ENCODE measurements around the gene ACAP1. TPM values are rescaled to one million over a fixed set of nuclear protein-coding genes. Genes with fewer than 3 reads are reported as not detected.
"Not testable (repeated sequence)": the region's sequence is repeated elsewhere in the genome, so short reads cannot be mapped to it uniquely, and the experiment has no call there.

The ACAP1 gene
- total RNA-seq, 2 donors from 2014 or later: 0.99 to 2.1 TPM

DNA sequence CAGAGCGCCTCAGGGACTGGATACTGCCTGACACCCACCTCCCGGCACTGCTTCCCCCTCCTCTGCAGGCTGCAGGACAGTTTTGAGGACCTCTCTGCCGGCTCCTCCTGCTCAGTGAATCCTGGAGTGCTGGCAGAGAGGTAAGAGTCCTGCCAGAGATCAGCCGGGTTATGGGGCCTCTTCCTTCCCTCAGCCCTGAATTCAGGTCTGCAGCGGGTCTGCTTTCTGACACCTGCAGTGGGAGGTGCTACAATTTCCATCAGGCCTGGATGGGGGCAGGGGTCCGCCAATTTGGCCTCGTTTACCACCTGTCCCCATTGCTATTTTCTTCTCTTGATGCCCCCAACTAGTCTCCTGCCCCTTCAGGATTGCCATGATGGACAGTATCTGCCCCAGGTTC lies 4.2 kb upstream of the ACAP1 start:
- H3K4me3 ChIP-seq: no peak overlapping the region

DNA sequence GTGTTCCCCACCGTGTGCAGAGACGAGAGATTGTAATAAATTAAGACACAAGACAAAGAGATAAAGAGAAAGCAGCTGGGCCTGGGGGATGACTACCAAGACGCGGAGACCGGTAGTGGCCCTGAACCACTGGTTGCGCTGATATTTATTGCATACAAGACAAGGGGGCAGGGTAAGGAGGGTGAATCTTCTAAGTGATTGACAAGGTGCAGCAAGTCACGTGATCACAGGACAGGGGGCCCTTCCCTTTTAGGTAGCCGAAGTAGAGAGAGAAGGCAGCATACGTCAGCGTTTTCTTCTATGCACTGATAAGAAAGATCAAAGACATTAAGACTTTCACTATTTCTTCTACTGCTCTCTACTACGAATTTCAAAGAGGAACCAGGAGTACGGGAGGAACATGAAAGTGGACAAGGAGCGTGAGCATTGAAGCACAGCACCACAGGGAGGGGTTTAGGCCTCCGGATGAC lies 3.7 kb upstream of the ACAP1 start:
- ATAC-seq; DNase-seq; intact Hi-C loops (cut with DNase I); H3K4me3 ChIP-seq; H3K9me3 ChIP-seq; H3K36me3 ChIP-seq (replicated peaks in 1 of 2; ENCODE audit: insufficient read depth in 1 of 2, low read depth in 2 of 2); H3K27me3 ChIP-seq; H3K27ac ChIP-seq: not testable (repeated sequence)
- H3K4me1 ChIP-seq: peaks cover 23% of the 10 kb centered on the region
- 44 to 45% methylated on average over 14 of the region's 14 CpGs for WGBS, 2 donors

More for the DNA sequence above, 4.2 kb upstream of the ACAP1 start:
- Histone ChIP-seq H3K36me3 (replicated peaks in 1 of 2; ENCODE audit: insufficient read depth in 1 of 2, low read depth in 2 of 2) (no peaks in the 10 kb centered on the region), H3K27ac (no peak overlapping the region), H3K27me3 (no peaks in the 10 kb centered on the region), H3K4me1 (peaks cover 25% of the 10 kb centered on the region), H3K9me3 (no peaks in the 10 kb centered on the region)
- DNase-seq (no peak), ATAC-seq (no peak)
- WGBS, 2 donors: 34 to 42% methylated on average over 7 of the region's 7 CpGs
- intact Hi-C loops (cut with DNase I): no loop called here
- TF ChIP-seq, protein P1, sequence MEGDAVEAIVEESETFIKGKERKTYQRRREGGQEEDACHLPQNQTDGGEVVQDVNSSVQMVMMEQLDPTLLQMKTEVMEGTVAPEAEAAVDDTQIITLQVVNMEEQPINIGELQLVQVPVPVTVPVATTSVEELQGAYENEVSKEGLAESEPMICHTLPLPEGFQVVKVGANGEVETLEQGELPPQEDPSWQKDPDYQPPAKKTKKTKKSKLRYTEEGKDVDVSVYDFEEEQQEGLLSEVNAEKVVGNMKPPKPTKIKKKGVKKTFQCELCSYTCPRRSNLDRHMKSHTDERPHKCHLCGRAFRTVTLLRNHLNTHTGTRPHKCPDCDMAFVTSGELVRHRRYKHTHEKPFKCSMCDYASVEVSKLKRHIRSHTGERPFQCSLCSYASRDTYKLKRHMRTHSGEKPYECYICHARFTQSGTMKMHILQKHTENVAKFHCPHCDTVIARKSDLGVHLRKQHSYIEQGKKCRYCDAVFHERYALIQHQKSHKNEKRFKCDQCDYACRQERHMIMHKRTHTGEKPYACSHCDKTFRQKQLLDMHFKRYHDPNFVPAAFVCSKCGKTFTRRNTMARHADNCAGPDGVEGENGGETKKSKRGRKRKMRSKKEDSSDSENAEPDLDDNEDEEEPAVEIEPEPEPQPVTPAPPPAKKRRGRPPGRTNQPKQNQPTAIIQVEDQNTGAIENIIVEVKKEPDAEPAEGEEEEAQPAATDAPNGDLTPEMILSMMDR (IDR thresholded peaks at IDR 0.05): no peak

DNA sequence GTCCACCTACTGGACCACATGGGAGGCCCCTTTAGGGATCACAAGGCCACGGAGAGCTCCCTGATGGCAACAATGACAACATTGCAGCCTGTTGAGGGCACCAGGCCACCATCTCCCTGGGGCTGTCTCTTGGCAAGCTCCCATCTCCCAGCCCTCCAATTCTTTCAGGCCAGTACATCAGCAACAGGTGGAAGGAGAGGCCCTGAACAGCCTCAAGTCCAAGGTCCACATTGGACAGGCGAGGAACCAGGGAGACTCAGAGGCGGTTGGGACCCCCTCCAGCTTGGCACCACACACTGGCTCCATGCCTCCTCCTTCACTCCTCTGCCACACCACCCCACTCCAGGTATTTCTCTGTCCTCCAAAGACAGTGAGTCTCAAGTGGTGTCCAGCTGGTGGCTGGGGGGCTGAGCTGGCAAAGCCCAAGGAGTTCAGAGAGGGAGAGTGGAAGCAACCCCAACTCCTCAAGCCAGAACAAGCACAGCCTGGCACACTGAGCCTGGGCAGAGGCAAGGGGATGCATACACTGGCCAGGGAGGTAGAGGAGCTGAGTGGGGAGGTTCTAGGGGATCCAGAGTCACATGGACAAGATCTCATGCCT lies 1.3 kb upstream of the ACAP1 start:
- 63 to 70% methylated on average over 3 of the region's 3 CpGs for whole genome bisulfite sequencing, 2 donors
- TF ChIP-seq, protein P1 (IDR thresholded peaks at IDR 0.05): no peak
- TF ChIP-seq POLR2A (IDR thresholded peaks at IDR 0.05): no peak
- Histone ChIP-seq H3K4me1 (peaks cover 9% of the 10 kb centered on the region), H3K9me3 (no peaks in the 10 kb centered on the region), H3K36me3 (replicated peaks in 1 of 2; ENCODE audit: insufficient read depth in 1 of 2, low read depth in 2 of 2) (no peaks in the 10 kb centered on the region), H3K27ac (no peak overlapping the region), H3K27me3 (no peaks in the 10 kb centered on the region), H3K4me3 (no peak overlapping the region)
- no peak for DNase-seq
- no peak for ATAC-seq
- intact Hi-C loops (cut with DNase I): no loop called here

DNA sequence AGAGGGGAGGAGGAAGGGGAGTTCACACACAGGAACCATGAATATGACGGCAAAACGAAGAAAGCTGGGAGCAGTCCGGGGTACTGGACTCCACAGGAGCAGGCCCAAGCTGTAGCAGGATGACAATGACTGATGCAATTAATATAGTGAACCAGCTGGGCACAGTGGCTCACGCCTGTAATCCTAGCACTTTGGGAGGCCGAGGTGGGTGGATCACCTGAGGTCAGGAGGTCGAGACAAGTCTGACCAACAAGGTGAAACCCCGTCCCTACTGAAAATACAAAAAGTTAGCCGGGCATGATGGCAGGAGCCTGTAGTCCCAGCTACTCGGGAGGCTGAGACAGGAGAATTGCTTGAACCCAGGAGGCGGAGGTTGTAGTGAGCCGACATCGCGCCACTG lies 564 bp upstream of the ACAP1 start:
- H3K27me3 ChIP-seq; H3K4me3 ChIP-seq; ATAC-seq; H3K4me1 ChIP-seq; H3K9me3 ChIP-seq; H3K36me3 ChIP-seq (replicated peaks in 1 of 2; ENCODE audit: insufficient read depth in 1 of 2, low read depth in 2 of 2); H3K27ac ChIP-seq; DNase-seq; intact Hi-C loops (cut with DNase I): not testable (repeated sequence)
- WGBS, 2 donors: 80% methylated on average over 13 of the region's 13 CpGs

DNA sequence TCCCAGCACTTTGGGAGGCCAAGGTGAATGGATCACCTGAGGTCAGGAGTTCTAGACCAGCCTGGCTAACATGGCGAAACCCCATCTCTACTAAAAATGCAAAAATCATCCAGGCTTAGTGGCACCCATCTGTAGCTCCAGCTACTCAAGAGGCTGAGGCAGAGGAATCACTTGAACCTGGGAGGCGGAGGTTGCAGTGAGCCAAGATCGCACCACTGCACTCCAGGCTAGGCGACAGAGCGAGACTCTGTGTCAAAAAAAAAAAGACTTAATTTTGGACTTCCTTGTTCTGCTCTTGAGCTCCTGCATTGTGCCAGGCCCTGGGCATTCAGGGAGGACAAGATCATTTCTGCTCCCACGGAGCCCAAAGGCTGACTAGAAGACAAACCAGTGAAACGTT lies 1.3 kb downstream of the ACAP1 start:
- DNase-seq; H3K36me3 ChIP-seq (replicated peaks in 1 of 2; ENCODE audit: insufficient read depth in 1 of 2, low read depth in 2 of 2); intact Hi-C loops (cut with DNase I); H3K27ac ChIP-seq; H3K9me3 ChIP-seq; H3K4me1 ChIP-seq; ATAC-seq; H3K4me3 ChIP-seq: not testable (repeated sequence)
- peaks cover 0 to 16% of the 10 kb centered on the region in 2 donors for H3K27me3 ChIP-seq
- WGBS, 2 donors: 63 to 68% methylated on average over 7 of the region's 7 CpGs

DNA sequence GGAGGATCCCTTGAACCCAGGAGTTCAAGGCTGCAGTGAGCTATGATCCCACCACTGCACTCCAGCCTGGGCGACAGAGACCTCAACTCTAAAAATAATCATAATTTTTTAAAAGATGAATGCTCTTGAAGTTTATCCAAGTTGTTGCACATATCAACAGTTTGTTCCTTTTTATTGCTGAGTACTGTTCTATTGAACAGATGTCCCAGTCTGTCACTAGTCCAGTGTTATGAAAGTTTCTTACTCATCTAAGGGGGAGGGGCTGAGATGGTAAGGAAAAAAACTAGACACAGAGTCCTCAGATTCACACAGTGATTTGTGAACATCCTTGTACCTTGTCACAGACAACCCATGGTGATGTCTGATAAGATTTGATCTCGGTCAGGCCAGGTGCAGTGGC lies 3.9 kb downstream of the ACAP1 start:
- TF ChIP-seq, protein P1 (IDR thresholded peaks at IDR 0.05): no peak
- no peak for TF ChIP-seq POLR2A (IDR thresholded peaks at IDR 0.05)
- intact Hi-C loops (cut with DNase I): loop anchor here (5.0 kb wide), 1 partner anchor 53 kb away; no protein-coding TSS in a partner anchor
- Histone ChIP-seq H3K27ac (no peak overlapping the region), H3K4me1 (no peaks in the 10 kb centered on the region), H3K36me3 (replicated peaks in 1 of 2; ENCODE audit: insufficient read depth in 1 of 2, low read depth in 2 of 2) (no peaks in the 10 kb centered on the region), H3K27me3 (peaks cover 0 to 25% of the 10 kb centered on the region in 2 donors), H3K4me3 (no peak overlapping the region), H3K9me3 (no peaks in the 10 kb centered on the region)
- ATAC-seq: no peak
- no peak for DNase-seq
- 41 to 56% methylated on average over 2 of the region's 2 CpGs for WGBS, 2 donors

Data from body of pancreas (tissue), 4 donors.